Muscle of arm (tissue), 12 donors: ENCODE results near the gene KNDC1. TPM values are rescaled to one million over a fixed set of nuclear protein-coding genes. Genes with fewer than 3 reads are reported as not detected.
"Not testable (repeated sequence)": the region's sequence is repeated elsewhere in the genome, so short reads cannot be mapped to it uniquely, and the experiment has no call there.

Experiments
- DNase-seq: peaks from one replicate; pipeline ENCODE4 v3.0.0-alpha.2; 2013
- polyA plus RNA-seq, 12 donors: library from polyadenylated mRNA; unstranded; fragments of 120-200 nt; gene quantifications; one replicate each; pipeline ENCODE4 v1.2.1, GENCODE V29; 2013; ENCODE audit not compliant: insufficient read length in 12 of 12

Gene KNDC1
- polyA plus RNA-seq, 12 donors: 1.8 to 10.1 (median 5.3) TPM; not detected in 1

DNA sequence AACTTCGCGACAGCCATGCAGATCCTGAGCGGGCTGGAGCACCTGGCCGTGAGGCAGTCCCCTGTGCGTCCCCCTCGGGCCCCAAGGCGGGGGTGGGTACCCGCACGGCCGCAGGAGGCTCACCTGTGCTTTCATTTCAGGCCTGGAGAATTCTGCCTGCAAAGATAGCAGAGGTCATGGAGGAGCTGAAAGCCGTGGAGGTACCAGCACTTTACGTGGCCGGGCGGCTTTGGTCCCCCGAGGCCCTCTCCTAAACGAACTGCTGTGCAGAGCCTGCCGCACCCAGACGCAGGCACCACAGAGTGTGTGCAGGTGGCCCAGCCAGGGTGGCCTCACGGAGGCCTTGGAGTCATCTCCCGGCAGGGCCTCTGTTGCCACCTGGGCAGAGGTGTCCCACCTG is 58.9 kb downstream of the KNDC1 start:
- DNase-seq: no peak

DNA sequence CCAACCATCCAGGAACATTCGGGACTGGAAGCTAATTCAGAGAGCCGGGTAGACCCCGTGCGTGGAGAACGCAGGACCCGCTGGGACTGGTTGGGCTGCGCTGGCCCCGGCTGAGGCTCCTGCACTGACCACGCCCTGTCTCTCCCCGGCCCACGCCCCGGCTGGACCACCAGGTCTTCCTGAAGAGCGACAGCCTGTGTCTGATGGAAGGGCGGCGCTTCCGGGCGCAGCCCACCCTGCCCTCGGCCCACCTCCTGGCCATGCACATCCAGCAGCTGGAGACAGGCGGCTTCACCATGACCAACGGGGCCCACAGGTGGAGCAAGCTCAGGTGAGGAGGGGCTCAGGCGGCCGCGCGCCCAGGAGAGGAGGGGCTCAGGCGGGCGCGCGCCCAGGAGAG is 59.8 kb downstream of the KNDC1 start:
- DNase-seq: no peak

DNA sequence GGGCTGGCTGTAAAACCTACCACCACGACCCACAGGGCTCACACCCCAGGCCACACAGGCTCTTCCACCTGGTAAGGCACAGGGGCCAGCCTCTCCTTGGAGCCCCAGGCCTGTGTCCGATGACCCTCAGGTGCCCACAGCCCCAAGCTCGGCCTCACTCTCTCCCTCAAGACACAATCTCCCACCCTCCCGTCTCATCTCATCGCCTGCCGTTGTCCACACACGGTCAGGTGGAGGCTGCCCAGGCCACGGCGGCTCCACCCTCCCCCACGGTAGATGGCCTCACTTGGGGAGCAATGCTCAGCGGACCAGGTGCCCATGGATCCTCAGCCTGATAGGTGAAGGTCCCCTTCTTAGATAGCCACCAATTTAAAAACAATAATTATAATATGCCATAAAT is 61.3 kb downstream of the KNDC1 start:
- no peak for DNase-seq

DNA sequence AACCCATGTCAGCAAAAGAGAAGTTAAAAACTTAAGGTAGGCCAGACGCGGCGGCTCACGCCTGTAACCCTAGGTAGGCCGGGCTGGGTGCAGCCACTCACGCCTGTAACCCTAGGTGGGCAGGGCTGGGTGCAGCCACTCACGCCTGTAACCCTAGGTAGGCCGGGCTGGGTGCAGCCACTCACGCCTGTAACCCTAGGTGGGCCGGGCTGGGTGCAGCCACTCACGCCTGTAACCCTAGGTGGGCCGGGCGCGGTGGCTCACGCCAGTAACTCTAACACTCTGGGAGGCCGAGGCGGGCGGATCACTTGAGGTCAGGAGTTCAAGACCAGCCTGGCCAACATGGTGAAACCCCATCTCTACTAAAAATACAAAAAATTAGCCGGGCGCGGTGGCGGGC is 61.7 kb downstream of the KNDC1 start:
- not testable (repeated sequence) for DNase-seq

DNA sequence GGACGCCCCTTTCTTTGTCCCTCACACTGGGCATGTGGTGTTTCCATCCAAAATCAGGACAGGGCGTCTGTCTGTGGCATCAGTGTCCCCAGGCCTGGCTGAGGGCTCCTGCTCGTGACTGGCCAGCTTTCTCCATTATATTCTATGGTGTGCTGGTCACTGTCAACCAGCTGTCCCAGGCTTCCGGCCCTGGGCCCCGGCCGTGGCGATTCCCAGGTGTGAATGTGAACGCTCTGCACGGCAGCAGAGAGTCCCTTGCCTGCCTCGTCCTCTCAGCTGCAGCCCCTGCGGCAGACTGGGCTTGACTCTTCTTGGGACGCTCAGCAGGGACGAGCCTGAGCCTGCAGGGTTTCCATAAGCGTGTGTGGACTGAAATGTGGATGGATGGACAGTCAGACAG is 64.1 kb downstream of the KNDC1 start:
- DNase-seq: no peak

DNA sequence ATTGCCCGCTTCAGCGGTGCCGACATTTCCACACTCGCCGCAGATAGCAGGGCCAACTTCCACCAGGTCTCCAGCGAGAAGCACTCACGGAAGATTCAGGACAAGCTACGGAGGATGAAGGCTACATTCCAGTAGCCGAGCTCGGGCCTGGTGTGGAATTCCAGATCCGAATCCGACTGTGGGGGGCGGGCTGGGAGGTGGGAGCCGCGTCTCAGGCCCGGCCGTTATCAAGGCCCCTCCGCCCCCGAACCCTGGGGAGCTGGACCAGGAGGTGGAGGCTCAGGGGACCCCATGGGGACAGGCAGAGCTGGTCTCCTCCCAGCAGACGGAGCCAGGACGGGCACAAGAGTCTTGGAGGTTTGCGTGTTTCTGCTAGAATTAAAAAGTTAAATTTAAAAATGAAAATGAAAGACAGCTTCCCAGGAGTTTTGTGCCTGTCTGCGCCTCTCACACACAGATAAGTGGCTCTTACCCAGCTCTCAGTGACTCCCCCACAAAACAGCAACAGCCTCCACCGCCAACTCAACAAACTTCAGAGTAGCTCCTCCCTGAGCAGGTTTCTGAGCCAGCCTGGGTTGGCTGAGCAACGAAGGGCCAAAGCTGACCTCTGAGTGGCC is 64.8 kb downstream of the KNDC1 start:
- DNase-seq: no peak

DNA sequence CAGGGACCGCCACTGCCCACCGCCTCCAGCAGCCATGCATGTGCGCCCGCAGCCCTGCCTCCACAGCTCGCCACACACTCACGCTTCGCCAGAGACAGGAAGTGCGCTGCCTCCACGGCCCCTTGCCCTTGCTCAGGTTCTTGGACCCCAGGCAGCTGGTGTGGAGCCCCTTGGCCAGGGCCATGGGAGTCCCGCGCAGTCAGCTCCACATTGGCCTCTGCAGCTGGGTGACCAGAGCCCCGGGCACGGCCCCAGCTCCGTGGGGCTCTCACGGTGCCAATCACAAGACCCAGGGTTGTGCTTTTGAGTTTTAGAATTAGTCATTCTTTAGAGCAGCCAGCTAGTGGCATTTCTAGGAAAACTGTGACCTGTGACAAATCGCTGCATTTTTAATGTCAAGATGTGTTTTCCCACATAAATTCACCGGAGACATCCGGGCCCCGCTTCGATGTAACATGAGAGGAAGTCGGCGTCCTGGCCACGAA is 65.7 kb downstream of the KNDC1 start:
- DNase-seq: no peak

DNA sequence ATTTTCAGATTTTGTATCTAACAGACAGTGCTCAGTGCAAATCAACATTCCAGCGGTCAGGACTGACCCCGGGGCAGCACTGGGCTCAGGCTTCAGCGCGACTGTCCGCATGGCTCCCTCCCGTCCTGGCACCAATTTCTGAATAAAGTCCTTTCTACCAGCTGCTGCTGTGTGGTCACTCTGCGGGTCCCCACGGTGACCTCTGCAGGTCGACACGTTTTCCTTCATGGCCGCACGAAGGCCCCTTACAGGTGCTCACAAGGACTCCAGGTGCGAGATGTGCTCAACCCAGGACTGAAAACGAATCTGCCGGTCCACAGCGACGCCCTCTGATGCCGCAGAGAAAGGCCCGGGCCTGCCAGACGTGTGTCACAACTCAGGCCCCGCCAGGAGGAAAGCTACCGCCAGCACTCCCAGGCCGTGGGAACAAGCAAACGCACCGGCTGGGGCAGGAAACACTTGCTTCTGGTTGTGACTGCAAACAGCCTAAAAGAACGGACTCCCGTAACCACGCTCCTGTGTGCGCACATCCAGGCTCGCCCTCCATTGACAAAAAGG is 66.3 kb downstream of the KNDC1 start:
- DNase-seq: no peak

DNA sequence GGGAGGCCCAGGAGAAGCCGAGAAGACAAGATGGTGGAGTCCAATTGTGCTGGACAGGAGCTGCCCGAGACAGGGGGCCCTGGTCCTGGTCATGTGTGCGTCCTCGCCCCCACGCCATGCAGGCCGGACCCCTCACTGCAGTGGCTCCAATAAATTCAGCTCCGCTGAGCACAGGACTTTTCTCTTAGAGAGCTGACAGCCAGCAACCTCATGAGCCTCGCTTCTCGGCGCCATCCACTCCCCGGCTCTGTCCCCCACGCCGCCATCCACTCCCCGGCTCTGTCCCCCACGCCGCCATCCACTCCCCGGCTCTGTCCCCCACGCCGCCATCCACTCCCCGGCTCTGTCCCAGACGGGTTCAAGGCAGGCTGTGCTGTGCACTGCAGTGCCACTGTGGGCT is 67.2 kb downstream of the KNDC1 start:
- DNase-seq: no peak

DNA sequence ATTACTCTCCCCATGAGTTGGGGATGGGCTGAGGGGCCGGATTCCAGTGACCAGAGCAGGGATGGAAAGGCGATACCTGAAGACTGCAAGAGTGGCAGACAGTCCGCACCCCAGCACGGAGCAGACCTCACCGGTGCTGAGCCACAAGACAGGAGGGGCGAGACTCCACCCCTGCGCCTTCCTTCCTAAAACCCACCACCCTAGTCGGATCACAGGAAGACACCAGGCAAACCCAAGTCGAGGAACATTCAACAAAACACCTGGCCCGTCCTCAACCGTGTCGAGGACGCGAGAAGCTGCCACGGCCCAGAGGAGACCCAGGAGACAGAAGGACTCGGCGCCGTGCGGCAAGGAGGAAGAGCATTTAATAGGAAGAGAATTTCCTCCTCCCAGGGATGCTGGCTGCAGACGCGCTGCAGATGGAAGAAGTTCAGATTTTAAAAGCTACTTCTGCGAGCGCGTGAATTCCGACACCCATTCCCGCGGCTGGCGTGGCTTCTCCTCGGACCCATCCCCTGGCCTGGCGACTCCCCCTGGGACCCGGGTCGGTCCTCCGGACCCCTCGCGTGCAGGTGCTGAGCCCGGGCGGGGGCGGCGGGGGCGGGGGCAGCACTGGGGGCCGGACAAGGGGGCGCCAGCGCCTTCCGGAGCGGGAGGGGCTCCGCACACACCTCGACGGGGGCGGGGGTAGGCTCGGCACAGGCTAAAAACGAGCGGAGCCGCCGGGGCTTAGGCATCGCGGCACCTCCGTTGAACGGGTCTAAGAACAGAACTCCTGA is 69.4 kb downstream of the KNDC1 start:
- no peak for DNase-seq

DNA sequence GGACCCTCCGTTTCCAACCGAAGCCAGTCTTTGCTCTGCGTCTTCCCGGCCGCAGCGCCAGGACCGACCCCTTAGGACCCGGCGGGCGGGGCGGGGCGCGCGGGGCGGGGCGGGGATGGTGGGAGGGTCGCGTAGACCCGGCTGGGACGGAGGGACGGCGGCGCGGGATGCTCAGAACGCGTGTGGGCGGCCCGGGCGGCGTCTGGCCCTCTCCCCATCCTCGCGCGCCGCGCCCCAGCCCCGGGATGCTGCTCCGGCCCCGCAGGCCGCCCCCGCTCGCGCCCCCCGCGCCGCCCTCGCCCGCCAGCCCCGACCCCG is 70.0 kb downstream of the KNDC1 start, which contains the start of gene UTF1:
Gene UTF1, plus strand, starts transcription at position 174 of the 318 bp plus-strand sequence. Its CDS starts 72 bp downstream, at position 246.
- no peak for DNase-seq

DNA sequence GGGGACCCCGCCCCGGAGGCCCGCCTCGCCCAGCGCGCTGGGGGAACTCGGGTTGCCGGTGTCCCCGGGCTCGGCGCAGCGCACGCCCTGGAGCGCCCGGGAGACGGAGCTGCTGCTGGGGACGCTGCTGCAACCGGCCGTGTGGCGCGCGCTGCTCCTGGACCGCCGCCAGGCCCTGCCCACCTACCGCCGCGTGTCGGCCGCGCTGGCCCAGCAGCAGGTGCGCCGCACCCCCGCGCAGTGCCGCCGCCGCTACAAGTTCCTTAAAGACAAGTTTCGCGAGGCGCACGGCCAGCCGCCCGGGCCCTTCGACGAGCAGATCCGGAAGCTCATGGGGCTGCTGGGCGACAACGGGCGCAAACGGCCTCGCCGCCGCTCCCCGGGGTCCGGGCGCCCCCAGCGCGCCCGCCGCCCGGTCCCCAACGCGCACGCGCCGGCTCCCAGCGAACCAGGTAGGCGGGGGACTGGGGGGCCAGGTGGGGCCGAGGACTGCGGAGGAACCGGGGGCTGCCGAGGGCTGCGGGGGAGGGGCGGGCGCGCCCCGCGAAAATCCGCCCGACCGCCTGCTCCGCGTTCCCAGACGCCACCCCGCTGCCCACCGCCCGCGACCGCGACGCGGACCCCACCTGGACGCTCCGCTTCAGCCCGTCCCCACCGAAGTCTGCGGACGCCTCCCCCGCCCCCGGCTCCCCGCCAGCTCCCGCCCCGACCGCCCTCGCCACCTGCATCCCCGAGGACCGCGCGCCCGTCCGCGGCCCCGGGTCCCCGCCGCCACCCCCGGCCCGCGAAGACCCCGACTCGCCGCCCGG is 70.6 kb downstream of the KNDC1 start:
- DNase-seq: no peak

DNA sequence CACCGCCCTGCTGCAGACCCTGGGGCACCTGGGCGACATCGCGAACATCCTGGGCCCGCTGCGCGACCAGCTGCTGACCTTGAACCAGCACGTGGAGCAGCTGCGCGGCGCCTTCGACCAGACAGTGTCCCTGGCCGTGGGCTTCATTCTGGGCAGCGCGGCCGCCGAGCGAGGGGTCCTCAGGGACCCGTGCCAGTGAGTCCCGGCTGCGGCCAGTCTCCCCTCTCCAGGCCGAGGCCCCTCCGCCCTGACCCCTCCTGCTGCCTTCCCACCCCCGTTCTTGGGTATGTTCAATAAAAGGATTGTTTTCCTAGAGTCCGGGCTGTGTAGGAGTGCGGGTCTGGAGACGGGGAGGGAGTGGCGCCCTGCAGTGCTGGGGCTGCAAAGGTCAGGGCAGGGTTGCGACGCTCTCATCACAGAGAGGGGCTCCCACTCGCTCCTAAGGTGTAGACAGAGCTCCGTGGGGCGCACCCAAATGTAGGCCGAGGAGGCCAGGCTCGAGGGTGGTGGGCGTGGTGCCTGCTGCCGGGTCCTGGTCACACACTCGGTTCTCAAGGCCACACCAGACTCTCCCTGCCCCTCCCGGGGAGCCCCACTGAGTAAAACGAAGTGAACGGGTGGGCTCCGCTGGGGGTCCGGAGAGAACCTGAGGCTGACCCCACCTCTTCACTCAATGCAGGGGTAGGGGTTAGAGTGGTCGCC is 71.4 kb downstream of the KNDC1 start:
- no peak for DNase-seq

DNA sequence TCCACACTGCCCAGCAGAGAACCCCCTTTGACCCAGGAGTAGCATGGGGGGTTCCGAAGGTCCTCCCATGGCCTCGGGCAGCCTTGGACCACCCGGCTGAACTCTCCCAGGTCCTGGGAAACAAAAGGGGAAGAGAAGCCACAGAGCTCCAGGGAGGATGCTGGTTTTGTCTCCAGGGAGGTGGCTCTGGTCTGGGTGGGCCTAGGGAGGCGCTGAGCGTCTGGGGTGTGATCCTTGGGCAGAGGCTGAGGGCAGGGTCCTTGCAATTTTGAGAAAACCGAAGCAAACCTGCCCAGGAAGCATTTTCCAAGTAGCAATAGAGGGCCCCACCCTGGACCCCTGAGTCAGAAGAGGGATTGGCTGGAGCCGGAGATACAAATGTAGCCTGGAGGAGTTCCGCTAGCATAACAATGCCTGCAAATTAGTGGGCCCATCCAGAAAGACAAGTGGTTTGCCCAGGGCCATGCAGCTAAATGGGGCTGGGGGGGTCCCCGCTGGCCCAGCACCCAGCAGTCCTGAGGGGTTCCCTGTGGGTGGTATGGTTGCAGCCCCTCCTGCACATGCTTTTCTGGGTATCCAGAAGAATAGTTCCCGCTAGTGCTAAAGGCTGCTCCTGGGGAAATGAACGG is 72.0 kb downstream of the KNDC1 start:
- DNase-seq: no peak

DNA sequence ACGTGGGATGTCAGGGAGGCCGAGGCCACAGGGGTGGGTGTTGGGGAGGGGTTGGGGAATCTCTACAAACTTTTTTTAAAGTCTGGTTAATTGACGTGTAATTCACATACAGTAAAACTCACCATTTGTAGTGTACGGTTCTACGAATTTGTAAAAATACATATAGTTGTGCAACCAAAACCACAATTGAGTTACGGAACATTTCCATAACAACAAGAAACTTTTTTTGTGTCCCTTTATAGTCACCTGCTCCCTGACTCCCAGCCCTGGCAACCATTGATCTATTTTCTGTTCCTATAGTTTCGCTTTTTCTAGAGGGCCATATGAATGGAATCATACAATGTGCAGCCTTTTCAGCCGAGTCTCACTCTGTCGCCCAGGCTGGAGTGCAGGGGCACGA is 74.8 kb downstream of the KNDC1 start:
- DNase-seq: not testable (repeated sequence)

DNA sequence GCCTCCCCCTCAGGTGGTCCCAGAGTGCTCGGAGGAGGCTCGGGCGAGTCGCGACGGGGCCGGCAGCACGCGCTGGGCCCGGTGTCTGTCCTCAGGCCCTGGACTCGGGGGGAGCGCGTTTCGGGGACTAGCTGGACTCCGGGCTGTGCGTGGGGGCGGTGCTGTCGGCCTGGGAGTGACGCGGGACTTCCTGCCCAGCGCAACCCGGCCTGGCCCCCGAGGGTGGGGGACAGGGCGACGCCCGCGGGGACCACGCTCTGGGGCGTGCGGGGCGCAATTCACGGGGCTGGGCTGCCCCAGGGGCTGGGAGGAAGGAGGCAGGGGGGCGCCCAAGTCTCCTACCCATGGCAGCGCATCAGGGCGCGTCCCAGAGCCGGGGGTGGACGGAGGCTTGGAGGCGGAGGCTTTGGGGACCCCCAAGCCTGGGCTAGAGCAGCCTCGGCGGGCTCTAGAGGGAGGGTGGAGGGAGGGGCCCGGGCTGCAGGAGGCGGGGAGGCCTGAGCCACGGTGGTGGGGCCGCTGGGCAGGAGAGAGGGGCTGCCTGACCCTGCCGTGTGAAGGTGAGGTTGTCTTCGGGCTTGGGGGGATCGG is 75.3 kb downstream of the KNDC1 start:
- no peak for DNase-seq

DNA sequence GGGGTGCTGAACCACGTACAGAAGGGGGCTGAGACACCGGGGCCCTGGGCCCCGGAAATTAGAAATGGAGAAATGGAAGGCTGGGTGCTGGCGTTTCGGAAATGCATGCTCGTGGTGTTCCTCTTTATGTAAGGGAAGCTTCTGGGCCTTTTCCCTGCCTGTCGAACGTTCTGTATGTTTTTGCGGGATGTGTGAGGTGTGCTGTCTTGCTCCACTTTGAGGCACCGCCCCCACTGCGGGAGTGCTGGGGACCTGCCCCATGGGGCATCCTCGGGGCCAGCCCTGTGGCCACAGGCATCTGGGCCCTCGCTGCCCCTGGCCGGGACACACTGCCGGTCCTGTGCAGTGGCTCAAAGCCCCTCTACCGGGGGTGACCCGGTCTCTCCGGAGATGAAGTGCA is 75.9 kb downstream of the KNDC1 start:
- DNase-seq: no peak

DNA sequence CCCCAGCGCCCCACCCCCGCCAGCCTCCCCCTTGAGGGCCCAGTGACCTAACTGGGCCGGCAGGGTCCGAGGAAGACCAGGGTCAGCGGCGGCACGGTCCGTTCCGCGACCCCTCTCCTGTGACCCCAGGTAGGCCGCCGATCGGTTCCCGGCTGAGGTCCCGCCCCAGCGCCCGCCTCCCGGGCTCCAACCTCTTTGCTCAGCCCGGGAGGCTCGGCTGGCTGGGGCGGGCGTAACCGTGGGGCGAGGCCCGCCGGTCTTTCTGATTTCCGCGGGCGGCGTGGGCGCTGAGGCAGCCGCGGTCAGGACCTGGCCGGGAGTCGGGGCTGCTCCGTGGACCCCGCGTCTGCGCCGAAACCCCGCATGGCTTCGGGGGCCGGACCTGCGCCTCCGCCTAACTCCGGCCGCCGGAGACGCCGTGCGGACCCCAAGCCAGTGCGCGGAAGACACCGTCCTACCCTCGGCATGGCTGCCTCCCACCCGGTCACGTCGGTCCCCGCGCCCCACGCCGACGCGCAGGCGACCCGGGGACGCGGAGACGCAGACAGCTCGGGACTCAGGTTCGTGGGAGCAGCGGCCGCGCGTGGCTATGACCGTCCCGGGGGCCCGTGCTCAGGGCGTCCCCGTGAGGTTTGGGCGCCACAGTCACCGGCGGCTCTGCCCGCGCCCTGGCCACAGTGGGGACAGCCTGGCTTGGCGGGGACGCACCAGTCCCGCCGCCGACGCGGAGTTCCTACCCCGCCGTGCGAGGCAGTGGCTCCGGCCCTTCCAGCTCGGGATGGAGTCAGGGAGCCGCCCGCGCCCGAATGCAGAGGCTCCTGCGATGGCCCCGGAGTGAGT is 76.6 kb downstream of the KNDC1 start:
- DNase-seq: no peak

DNA sequence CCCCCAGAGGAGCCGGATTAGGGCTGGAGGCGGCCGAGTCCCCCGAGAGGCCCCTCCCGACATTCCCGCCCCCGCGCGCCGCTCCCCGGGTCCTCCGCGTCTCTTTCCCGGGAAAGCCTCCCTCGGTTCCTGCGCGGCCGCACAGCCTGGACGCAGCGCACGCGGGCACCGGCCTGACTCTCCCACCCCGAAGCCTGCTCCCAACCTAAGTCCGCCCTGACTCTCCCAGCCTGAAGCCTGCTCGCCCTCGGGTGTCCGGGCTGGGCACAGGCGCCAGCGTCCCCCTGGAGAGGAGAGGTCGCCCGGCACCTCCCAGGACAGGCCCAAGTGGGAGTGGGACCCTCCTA is 77.2 kb downstream of the KNDC1 start:
- DNase-seq: no peak
